T-cell (primary cell): Measurements from ENCODE around the gene DDX19B. TPM values are rescaled to one million over a fixed set of nuclear protein-coding genes. Genes with fewer than 3 reads are reported as not detected.

Experiments used
- ATAC-seq, 4 experiments: fragments of 200-7000 bp in 3 of 4; fragments of 150-1000 bp in 1 of 4; cut with Tn5 transposase; replicated peaks in 1 of 4; 1 replicate in 3 of 4; 2 replicates in 1 of 4; pipeline ENCODE4 v1.10.0; 2021; ENCODE audit warnings: moderate library complexity in 3 of 4, mild to moderate bottlenecking in 2 of 4, moderate number of reproducible peaks in 1 of 4
- CTCF ChIA-PET, 2 donors: fragments of 300-600 bp; sonication (Branson Sonifier 250); formaldehyde crosslinking; loops; one replicate each; lab custom pipeline; 2022; ENCODE audit warnings: antibody characterized with exemption in 2 of 2; lab: Charles Lee
- POLR2A ChIA-PET, 2 donors: fragments of 300-600 bp; sonication (Branson Sonifier 250); formaldehyde crosslinking; loops; one replicate each; lab custom pipeline; 2022; ENCODE audit warnings: antibody characterized with exemption in 2 of 2; lab: Charles Lee
- DNase-seq, 35 experiments: peaks; one replicate each; pipeline versions ENCODE4 v3.0.0 to v3.0.0-alpha.2; 2013 to 2023
- H3K27ac ChIP-seq: one replicate; pipeline ENCODE4 v1.5.1; 2013; ENCODE audit warnings: low read length
- H3K27me3 ChIP-seq, 2 experiments: replicated peaks in 1 of 2; 1 replicate in 1 of 2; 2 replicates in 1 of 2; pipeline versions ENCODE4 v1.6.1 to v1.7.0; 2013; ENCODE audit warnings: low read length in 1 of 2, mixed read lengths in 1 of 2; ENCODE audit not compliant: control insufficient read depth in 2 of 2, insufficient read depth in 2 of 2; ENCODE audit errors: extremely low read depth in 1 of 2
- H3K36me3 ChIP-seq, 2 donors: 1 replicate in 1 of 2; 2 replicates in 1 of 2; pipeline versions ENCODE4 v1.6.1 to v1.7.0; 2013; ENCODE audit warnings: low read length in 1 of 2; ENCODE audit not compliant: control insufficient read depth in 2 of 2, insufficient read depth in 1 of 2; ENCODE audit errors: extremely low read depth in 1 of 2
- H3K4me1 ChIP-seq, 2 experiments: 1 replicate in 1 of 2; 2 replicates in 1 of 2; pipeline versions ENCODE4 v1.6.1 to v1.7.0; 2013; ENCODE audit warnings: low read length in 2 of 2, mixed read lengths in 1 of 2; ENCODE audit not compliant: insufficient read depth in 2 of 2, control insufficient read depth in 1 of 2; ENCODE audit errors: extremely low read depth in 1 of 2
- H3K4me3 ChIP-seq, 2 donors: 1 replicate in 1 of 2; 2 replicates in 1 of 2; pipeline versions ENCODE4 v1.5.1 to v1.7.0; 2013; ENCODE audit warnings: mild to moderate bottlenecking in 2 of 2, low read length in 1 of 2, moderate library complexity in 1 of 2; ENCODE audit not compliant: control insufficient read depth in 1 of 2; ENCODE audit errors: extremely low read depth in 1 of 2
- H3K9me3 ChIP-seq: 2 replicates; pipeline ENCODE4 v1.7.0; 2013
- H3K27ac Mint-ChIP-seq, 2 donors: one replicate each; pipeline ENCODE4 v1.8.0; 2020 to 2021; ENCODE audit warnings: mild to moderate bottlenecking in 2 of 2, mixed read lengths in 2 of 2
- H3K27me3 Mint-ChIP-seq, 2 donors: one replicate each; pipeline ENCODE4 v1.8.0; 2021 to 2022; ENCODE audit warnings: mixed read lengths in 2 of 2
- H3K36me3 Mint-ChIP-seq: one replicate; pipeline ENCODE4 v1.8.0; 2021; ENCODE audit warnings: mixed read lengths
- H3K4me1 Mint-ChIP-seq, 3 donors: one replicate each; pipeline ENCODE4 v1.8.0; 2020 to 2022; ENCODE audit warnings: mixed read lengths in 3 of 3, mild to moderate bottlenecking in 1 of 3
- H3K4me3 Mint-ChIP-seq, 3 donors: one replicate each; pipeline ENCODE4 v1.8.0; 2020 to 2022; ENCODE audit warnings: mild to moderate bottlenecking in 3 of 3, mixed read lengths in 3 of 3, moderate library complexity in 3 of 3
- H3K9me3 Mint-ChIP-seq, 3 donors: one replicate each; pipeline ENCODE4 v1.8.0; 2020 to 2022; ENCODE audit warnings: mixed read lengths in 3 of 3
- WGBS: methylation state at CpG from one replicate; pipeline ENCODE4 v1.1.5; 2013; ENCODE audit warnings: missing lambda C conversion rate; ENCODE audit not compliant: insufficient coverage; 5-methylcytosine and 5-hydroxymethylcytosine counted together
- total RNA-seq, 35 experiments: library from RNA in 6 of 35; stranded (reverse) in 6 of 35; fragments of 120-200 nt in 1 of 35; gene quantifications; one replicate each; pipeline versions ENCODE4 v1.2.1 to v1.2.4 and lab custom pipeline; 2013 to 2026

The DDX19B gene
- total RNA-seq, 5 donors from 2014 or later (not counting 1 experiment from before 2014, with no cell fraction given) = 26.4 to 37.4 (median 33.2) TPM

DNA sequence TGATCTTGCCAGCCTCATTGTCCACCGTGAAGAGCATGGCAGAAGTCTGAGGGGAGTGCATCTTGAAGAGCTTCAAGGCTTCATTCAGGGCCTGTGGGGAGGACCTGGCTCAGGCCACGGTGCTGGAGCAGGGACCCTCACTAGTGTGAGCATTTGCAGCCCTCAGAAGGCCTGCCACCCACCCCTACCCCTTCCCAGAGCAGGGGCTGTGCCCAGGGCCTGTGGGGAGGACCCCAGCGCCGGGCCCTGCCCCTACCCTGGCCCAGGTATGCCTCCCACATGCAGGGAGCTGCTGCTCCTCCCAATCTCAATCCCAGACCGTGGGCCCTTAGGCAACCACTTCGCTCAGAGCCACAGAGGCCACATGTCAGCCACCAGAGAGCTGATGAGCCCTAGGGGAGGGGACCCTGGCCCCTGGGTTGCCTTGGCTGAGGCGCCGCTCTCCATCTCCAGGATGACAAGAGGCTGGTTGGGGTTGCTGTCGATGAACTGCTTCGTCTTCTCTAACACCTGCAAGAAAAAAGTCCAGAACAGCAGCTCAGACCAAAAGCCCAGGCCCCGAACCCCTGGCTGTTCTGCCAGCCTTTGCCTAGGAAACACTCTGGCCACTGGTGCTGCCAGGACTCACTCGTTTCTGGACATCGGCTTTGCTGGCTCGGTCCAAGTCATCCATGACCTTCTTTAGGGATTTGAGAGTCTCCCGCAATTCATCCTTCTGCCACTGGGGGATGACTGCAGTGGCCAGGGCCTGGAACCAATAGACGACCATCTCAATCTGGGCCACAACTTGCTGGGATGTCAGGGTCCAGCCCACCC, 45.5 kb upstream of the DDX19B start:
- POLR2A ChIA-PET = interaction anchor here (0.6 to 0.8 kb wide), 2 partner anchors 111 to 278 kb away, joined by 3 to 4 read pairs; no protein-coding TSS in a partner anchor
- peaks cover 29% of the 10 kb centered on the region for H3K36me3 Mint-ChIP-seq
- WGBS = 88% methylated on average over 10 of the region's 16 CpGs
- no peak overlapping the region for H3K4me3 ChIP-seq
- H3K4me3 Mint-ChIP-seq = no peak overlapping the region
- DNase-seq (peak in 12 of 35 experiments; percentile 11 to 59 (median 15)), ATAC-seq (no peak)
- H3K27me3 ChIP-seq = no peaks in the 10 kb centered on the region
- H3K4me1 ChIP-seq = peaks cover 9 to 28% of the 10 kb centered on the region in 2 experiments
- peaks cover 18 to 22% (median 19%) of the 10 kb centered on the region in 3 donors for H3K4me1 Mint-ChIP-seq
- CTCF ChIA-PET = interaction anchor here (0.6 kb wide), 4 partner anchors 25 to 1123 kb away, joined by 3 to 4 read pairs (median 4); no protein-coding TSS in a partner anchor
- H3K36me3 ChIP-seq = peaks cover 21 to 59% of the 10 kb centered on the region in 2 donors
- no peaks in the 10 kb centered on the region for H3K9me3 ChIP-seq
- peak overlapping the region in 1 of 2 donors; percentile 64 for H3K27ac Mint-ChIP-seq
- H3K27me3 Mint-ChIP-seq = no peaks in the 10 kb centered on the region
- no peaks in the 10 kb centered on the region for H3K9me3 Mint-ChIP-seq
- H3K27ac ChIP-seq = no peak overlapping the region

DNA sequence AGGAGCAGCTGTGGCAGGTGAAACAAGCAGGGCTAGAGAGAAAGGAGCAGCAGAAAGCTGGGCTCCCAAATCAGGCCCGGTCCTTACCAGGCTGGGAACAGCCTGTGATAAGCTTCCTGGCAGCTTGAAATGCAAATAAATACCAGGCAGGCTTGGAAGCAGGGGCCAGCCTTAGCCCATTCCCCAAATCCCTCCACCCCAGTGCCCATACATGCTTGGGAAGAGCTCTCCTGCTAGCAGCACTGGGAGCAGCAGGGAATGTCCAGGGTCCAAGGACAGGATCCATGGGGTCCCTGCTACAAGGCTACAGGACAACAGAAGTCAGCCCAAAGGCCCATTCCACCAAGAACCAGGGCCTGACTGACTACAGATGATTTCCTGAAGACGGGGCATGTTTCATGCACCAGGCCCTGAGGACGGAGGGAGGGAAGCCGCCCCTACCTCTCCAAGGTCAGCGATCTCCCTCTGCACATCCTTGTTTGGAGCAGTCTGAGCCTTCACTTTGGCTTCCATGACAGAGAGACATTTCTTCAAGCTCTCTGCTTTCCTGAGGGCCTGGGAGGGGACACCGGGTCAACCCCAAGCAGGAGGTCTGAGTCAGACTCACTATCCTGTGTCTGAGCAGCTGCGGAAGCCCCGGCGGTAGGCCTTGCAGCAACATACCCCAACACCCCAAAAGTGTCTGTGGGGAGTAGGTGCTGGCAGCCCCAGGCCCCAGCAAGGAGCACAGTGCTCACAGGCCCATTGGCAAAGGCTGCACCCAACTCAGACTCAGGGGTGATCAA, 44.6 kb upstream of the DDX19B start:
- H3K4me1 ChIP-seq = peaks cover 9 to 21% of the 10 kb centered on the region in 2 experiments
- no peak for ATAC-seq
- H3K36me3 ChIP-seq = peaks cover 28 to 66% of the 10 kb centered on the region in 2 donors
- DNase-seq = no peak
- H3K4me3 ChIP-seq = no peak overlapping the region
- Mint-ChIP-seq H3K36me3 (peaks cover 36% of the 10 kb centered on the region), H3K27ac (peak overlapping the region in 1 of 2 donors; percentile 64), H3K27me3 (no peaks in the 10 kb centered on the region), H3K4me1 (peaks cover 13 to 16% (median 15%) of the 10 kb centered on the region in 3 donors), H3K4me3 (no peak overlapping the region), H3K9me3 (no peaks in the 10 kb centered on the region)
- ChIA-PET CTCF (interaction anchor here (0.6 kb wide), 3 partner anchors 576 to 1124 kb away, joined by 3 to 4 read pairs (median 4); no protein-coding TSS in a partner anchor), POLR2A (interaction anchor here in 1 of 2 donors (0.6 kb wide), 1 partner anchor 110 kb away, joined by 4 read pairs; no protein-coding TSS in a partner anchor)
- H3K9me3 ChIP-seq = no peaks in the 10 kb centered on the region
- WGBS = 98% methylated on average over 4 of the region's 9 CpGs
- no peaks in the 10 kb centered on the region for H3K27me3 ChIP-seq
- H3K27ac ChIP-seq = no peak overlapping the region

DNA sequence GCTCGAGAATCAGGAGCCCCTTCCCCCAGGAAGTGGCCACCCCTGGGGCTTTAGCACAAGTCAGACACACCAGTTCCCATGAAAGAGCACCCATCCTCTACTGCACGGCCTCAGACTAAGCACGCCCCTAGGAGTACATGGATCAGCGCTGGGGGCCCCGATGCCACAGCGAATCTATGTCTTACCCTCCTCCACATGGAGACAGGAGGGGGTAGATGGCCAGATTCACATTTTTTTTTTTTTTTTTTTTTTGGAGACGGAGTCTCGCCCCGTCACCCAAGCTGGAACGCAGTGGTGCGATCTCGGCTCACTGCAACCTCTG, 44.1 kb upstream of the DDX19B start:
- ATAC-seq (no peak), DNase-seq (no peak)
- WGBS = no CpG with 5 or more reads among the region's 12 CpGs
- Histone ChIP-seq H3K27ac (no peak overlapping the region), H3K4me3 (no peak overlapping the region), H3K9me3 (no peaks in the 10 kb centered on the region), H3K4me1 (peaks cover 4 to 16% of the 10 kb centered on the region in 2 experiments), H3K36me3 (peaks cover 28 to 71% of the 10 kb centered on the region in 2 donors), H3K27me3 (no peaks in the 10 kb centered on the region)
- H3K4me3 Mint-ChIP-seq = no peak overlapping the region
- peaks cover 37% of the 10 kb centered on the region for H3K36me3 Mint-ChIP-seq
- no peaks in the 10 kb centered on the region for H3K9me3 Mint-ChIP-seq
- H3K27ac Mint-ChIP-seq = no peak overlapping the region
- no peaks in the 10 kb centered on the region for H3K27me3 Mint-ChIP-seq
- ChIA-PET POLR2A (no interaction called here), CTCF (interaction anchor here in 1 of 2 donors (0.7 kb wide), 2 partner anchors 29 to 200 kb away, joined by 3 to 4 read pairs; no protein-coding TSS in a partner anchor)
- peaks cover 11 to 12% (median 12%) of the 10 kb centered on the region in 3 donors for H3K4me1 Mint-ChIP-seq

DNA sequence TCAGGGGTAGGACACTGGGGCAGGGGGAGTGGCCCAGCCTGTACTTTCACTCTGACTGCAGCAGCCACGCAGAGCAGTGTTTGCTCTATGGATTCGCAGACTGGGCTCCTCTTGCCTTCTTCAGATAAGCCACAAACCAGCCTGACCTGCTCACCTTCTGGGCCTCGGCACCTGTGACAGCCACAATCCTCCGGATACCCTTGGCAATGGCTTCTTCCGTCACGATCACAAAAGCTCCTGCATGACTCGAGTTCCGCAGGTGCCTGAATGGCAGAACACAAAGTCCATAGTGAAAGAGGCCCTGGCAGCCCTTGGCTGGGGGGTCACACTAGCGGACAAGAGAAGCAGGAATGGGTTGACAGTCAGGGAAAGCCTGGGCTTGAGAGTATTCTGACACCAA, 43.4 kb upstream of the DDX19B start:
- CTCF ChIA-PET = interaction anchor here in 1 of 2 donors (0.6 to 0.7 kb wide), 3 partner anchors 29 to 247 kb away, joined by 3 to 4 read pairs (median 3); no protein-coding TSS in a partner anchor
- no peaks in the 10 kb centered on the region for H3K27me3 ChIP-seq
- no peaks in the 10 kb centered on the region for H3K27me3 Mint-ChIP-seq
- no peaks in the 10 kb centered on the region for H3K9me3 Mint-ChIP-seq
- POLR2A ChIA-PET = no interaction called here
- H3K36me3 ChIP-seq = peaks cover 28 to 77% of the 10 kb centered on the region in 2 donors
- no peak overlapping the region for H3K27ac ChIP-seq
- H3K4me1 ChIP-seq = peaks cover 0 to 10% of the 10 kb centered on the region in 2 experiments
- ATAC-seq = no peak
- H3K36me3 Mint-ChIP-seq = peaks cover 43% of the 10 kb centered on the region
- DNase-seq = no peak
- H3K4me1 Mint-ChIP-seq = peaks cover 6 to 8% (median 7%) of the 10 kb centered on the region in 3 donors
- H3K9me3 ChIP-seq = no peaks in the 10 kb centered on the region
- no peak overlapping the region for H3K4me3 ChIP-seq
- H3K27ac Mint-ChIP-seq = no peak overlapping the region
- 92% methylated on average over 8 of the region's 9 CpGs for WGBS
- H3K4me3 Mint-ChIP-seq = no peak overlapping the region

DNA sequence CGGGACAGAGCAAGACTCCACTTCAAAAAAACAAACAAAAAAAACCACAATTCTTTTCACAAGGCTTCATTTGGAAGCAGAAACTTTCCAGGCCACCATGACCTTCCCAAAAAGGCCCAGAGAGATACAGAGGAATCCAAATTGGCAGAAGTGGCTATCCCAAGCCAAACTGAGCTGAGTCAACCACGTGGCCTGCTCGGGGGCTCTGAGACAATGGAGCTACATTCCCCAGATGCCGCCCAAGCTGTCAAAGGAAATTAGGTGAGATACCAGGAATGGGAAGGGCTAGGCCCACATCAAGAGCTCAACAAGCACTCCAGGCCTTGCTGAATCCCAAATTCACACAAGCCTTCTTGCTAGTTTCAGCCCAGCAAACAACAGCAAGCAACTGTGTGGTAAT, 41.6 kb upstream of the DDX19B start:
- WGBS = 100% methylated on average over 1 of the region's 4 CpGs
- H3K4me1 ChIP-seq = no peaks in the 10 kb centered on the region
- H3K27me3 Mint-ChIP-seq = no peaks in the 10 kb centered on the region
- ChIA-PET CTCF (interaction anchor here in 1 of 2 donors (1.1 kb wide), 1 partner anchor 31 kb away, joined by 3 read pairs; no protein-coding TSS in a partner anchor), POLR2A (no interaction called here)
- no peaks in the 10 kb centered on the region for H3K9me3 Mint-ChIP-seq
- H3K27ac ChIP-seq = no peak overlapping the region
- peaks cover 42% of the 10 kb centered on the region for H3K36me3 Mint-ChIP-seq
- ATAC-seq (no peak), DNase-seq (no peak)
- peaks cover 32 to 92% of the 10 kb centered on the region in 2 donors for H3K36me3 ChIP-seq
- H3K4me3 ChIP-seq = no peak overlapping the region
- no peaks in the 10 kb centered on the region for H3K9me3 ChIP-seq
- H3K27me3 ChIP-seq = no peaks in the 10 kb centered on the region
- no peaks in the 10 kb centered on the region for H3K4me1 Mint-ChIP-seq
- no peak overlapping the region for H3K4me3 Mint-ChIP-seq
- H3K27ac Mint-ChIP-seq = no peak overlapping the region

DNA sequence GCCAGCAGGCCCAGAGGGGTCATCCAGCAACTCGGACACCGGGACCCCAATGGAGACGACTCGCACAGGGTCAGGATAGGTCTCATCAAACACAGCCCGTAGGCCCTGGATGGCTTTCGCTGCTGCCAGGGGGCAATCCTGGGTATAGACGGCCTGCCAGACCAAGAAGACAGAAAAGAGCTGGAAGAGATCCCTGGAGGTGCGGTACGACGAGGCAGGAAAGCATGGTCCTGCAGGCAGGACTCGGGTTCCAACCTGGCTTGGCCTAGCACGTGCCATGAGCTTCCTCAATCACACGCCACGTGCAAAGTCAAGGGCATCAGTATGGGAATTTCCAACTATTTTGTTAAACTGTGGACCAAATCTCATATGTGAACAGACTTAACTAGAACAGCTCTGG, 40.9 kb upstream of the DDX19B start:
- Histone ChIP-seq H3K9me3 (no peaks in the 10 kb centered on the region), H3K36me3 (peaks cover 27 to 88% of the 10 kb centered on the region in 2 donors), H3K4me3 (no peak overlapping the region), H3K27me3 (no peaks in the 10 kb centered on the region), H3K4me1 (no peaks in the 10 kb centered on the region), H3K27ac (no peak overlapping the region)
- ChIA-PET CTCF (interaction anchor here in 1 of 2 donors (1.1 kb wide), 1 partner anchor 30 kb away, joined by 3 read pairs; no protein-coding TSS in a partner anchor), POLR2A (no interaction called here)
- no peak overlapping the region for H3K27ac Mint-ChIP-seq
- DNase-seq = no peak
- peaks cover 43% of the 10 kb centered on the region for H3K36me3 Mint-ChIP-seq
- no peaks in the 10 kb centered on the region for H3K4me1 Mint-ChIP-seq
- no peak for ATAC-seq
- H3K9me3 Mint-ChIP-seq = no peaks in the 10 kb centered on the region
- no peaks in the 10 kb centered on the region for H3K27me3 Mint-ChIP-seq
- H3K4me3 Mint-ChIP-seq = no peak overlapping the region
- 97% methylated on average over 14 of the region's 14 CpGs for WGBS
